ENCODE data around the gene KCTD14.

- TF ChIP-seq EZH2 (IDR thresholded peaks at IDR 0.05; ENCODE audit: insufficient read depth, low read length) (no peak), CTCF (IDR thresholded peaks at IDR 0.05; ENCODE audit: insufficient read depth, low read depth, low read length) (no peak)
Measured at GRCh38 chr11:77967753-77968152, 55.3 kb downstream of the KCTD14 start.
